Epithelial cell of proximal tubule (primary cell): ENCODE results near the gene ADGRB2. TPM values are rescaled to one million over a fixed set of nuclear protein-coding genes. Genes with fewer than 3 reads are reported as not detected.

Source experiments
- DNase-seq: peaks from one replicate; pipeline ENCODE4 v3.0.0-alpha.2; 2011; ENCODE audit warnings: low read depth
- H3K4me3 ChIP-seq: 2 replicates; pipeline ENCODE4 v1.5.1; 2011; ENCODE audit warnings: low read depth, mild to moderate bottlenecking, low read length
- total RNA-seq: library from RNA; depleted of rRNA; stranded (reverse); fragments of >200 nt; gene quantifications from 2 replicates; pipeline ENCODE4 v1.2.3, GENCODE V29; 2015
- TF ChIP-seq, protein P1 (sequence below): conservative IDR thresholded peaks from 2 replicates; pipeline ENCODE4 v1.5.1; 2012; ENCODE audit warnings: low read depth, mild to moderate bottlenecking, low read length

Gene ADGRB2
- total RNA-seq, 1 donor from 2014 or later, result 1.2 TPM

DNA sequence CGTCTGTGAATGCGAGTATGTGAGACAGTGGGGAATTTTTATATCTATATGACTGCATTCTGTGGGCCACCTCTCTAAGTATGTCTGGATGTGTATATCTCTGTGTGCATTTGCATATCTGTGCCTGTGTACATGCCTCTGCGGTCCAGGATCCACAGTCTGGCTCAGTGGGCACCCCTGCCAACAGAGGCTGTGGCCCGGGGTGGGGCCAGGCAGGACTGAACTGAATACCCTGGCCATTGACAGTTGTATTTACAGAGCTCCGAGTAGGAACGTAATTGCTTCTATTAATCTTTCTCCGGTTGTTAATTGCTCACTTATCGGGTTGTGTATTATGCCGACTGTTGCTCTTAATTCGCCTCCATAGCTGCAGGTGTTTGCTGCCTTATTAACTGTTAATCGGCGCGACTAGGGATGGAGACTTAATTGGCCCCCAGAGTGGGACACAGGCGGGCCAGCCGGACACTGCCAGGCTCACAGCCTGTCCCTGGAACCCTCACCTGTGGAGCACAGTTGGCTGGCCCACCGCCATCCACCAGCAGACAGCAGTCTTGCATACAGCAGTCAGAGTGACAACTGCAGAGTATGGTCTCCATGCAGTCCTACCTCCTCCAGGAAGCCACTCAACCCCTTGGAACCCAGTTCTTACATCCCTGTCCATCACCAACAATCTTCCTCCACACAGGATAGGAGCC is 22.4 kb upstream of the ADGRB2 start:
- TF ChIP-seq, protein P1, sequence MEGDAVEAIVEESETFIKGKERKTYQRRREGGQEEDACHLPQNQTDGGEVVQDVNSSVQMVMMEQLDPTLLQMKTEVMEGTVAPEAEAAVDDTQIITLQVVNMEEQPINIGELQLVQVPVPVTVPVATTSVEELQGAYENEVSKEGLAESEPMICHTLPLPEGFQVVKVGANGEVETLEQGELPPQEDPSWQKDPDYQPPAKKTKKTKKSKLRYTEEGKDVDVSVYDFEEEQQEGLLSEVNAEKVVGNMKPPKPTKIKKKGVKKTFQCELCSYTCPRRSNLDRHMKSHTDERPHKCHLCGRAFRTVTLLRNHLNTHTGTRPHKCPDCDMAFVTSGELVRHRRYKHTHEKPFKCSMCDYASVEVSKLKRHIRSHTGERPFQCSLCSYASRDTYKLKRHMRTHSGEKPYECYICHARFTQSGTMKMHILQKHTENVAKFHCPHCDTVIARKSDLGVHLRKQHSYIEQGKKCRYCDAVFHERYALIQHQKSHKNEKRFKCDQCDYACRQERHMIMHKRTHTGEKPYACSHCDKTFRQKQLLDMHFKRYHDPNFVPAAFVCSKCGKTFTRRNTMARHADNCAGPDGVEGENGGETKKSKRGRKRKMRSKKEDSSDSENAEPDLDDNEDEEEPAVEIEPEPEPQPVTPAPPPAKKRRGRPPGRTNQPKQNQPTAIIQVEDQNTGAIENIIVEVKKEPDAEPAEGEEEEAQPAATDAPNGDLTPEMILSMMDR, result no peak
- no peak for DNase-seq
- no peak overlapping the region for H3K4me3 ChIP-seq

DNA sequence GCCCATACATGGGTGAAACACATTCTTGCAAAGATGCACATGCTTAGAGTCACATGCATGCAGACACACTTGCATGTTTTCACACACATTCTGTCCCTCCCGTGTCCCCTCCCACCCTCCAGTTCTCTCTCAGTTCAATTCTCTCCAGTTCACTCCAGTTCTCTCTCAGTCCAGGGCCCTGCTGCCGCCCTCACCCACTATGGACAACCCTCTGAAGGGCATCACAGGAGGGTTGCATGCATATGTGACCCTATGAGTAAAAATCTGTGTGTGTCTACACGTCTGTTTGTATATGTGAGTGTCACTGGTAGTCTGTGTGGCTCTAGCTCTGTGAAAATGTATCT is 21.8 kb upstream of the ADGRB2 start:
- DNase-seq, result no peak
- TF ChIP-seq, protein P1, result no peak

DNA sequence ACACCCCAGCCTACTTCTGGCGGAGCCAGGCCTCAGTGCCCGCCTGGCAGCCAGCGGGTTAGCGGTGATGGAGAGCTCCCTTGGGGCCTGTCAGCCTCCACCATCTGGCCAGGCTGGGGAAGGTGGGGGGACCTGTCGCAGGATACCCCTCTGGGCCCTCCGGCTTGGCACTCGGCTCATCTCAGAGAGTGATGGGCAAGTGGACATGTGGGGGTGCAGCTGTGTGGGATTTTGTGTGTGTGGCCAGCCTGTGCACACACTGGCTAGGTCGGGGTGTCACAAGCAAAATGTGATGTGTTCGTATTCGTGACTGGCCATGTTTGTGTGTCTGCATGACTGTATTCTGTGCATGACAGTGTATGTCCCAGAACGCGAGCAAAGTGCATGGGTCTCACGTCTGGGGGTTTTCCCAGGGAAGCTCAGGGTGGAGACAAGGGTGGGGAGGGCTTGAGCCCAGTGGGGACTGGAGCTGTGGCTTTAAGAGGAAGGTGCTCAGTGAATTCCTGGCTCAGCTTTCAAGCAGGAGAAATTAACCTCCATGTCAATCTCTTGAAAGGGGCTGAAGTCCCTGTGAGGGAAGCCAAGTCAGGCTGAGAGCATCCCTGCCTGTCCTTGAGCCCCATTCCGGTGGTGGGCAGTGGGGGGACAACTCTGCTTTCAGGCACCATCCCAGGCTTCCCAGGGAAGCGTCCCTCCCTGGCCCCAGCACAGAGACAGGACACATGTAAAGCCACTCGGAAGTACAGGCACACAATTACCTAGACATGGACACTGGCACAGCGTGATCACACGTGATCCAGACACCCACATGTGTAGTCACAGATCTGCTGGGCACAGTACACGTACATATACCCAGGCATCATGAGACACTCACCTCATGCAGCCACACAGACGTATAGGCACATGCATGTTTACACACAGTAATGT is 21.1 kb upstream of the ADGRB2 start:
- TF ChIP-seq, protein P1, result no peak

More for the DNA sequence above, 21.8 kb upstream of the ADGRB2 start:
- no peak overlapping the region for H3K4me3 ChIP-seq

DNA sequence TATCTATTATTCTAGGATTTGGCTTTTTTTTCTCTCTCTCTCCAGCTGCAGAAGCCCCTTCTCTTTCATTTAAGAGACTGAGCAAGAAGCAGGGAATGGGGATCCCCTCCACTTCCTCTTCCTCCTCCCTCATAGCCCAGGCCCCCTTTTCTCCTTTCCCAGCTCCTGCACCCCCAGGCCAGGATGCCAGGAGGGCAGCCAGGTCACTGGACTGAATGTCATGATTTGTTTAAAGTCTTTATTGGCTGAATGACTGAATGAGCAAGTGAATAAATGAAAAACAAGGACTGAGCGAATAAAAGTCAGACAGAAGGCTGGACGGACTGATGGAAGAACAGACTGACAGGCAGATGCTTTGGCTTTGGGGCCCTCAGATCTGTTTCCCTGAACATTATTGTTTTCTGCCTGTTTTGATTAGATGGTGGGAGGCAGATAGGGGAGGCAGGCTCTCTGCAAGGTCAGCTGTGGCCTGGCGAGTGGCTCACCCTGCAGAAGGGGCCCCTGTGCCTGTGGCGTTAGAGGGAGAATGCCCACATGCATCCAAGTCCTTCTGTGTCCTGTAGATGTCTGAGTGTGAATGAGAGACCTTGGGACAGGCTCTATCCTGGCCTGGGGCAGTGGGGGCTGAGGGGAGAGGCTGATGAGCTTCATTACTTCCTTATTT is 20.3 kb upstream of the ADGRB2 start:
- DNase-seq, result no peak
- H3K4me3 ChIP-seq, result no peak overlapping the region
- TF ChIP-seq, protein P1, result no peak

More for the DNA sequence above, 21.1 kb upstream of the ADGRB2 start:
- DNase-seq, result no peak
- H3K4me3 ChIP-seq, result no peak overlapping the region

DNA sequence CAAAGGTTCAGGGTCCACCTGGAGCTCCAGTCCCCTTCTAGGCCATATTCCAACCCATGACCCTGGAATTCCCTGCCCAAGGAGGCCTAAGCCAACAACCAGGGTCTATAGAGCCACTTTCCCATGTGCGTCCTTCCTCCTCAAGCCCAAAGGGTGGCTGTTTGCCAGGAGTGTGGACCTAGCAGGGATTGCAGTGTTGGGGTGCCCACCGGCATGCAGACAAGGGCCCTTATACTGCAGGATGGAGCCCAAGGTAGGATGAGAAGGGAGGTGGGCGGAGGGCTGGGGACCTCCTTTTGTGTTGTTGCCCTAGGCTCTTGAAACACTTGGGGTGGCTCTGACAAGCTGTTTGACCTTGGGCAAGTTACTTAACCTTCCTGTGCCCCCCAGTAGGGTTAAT is 19.7 kb upstream of the ADGRB2 start:
- no peak for DNase-seq
- TF ChIP-seq, protein P1, result no peak
- H3K4me3 ChIP-seq, result no peak overlapping the region

DNA sequence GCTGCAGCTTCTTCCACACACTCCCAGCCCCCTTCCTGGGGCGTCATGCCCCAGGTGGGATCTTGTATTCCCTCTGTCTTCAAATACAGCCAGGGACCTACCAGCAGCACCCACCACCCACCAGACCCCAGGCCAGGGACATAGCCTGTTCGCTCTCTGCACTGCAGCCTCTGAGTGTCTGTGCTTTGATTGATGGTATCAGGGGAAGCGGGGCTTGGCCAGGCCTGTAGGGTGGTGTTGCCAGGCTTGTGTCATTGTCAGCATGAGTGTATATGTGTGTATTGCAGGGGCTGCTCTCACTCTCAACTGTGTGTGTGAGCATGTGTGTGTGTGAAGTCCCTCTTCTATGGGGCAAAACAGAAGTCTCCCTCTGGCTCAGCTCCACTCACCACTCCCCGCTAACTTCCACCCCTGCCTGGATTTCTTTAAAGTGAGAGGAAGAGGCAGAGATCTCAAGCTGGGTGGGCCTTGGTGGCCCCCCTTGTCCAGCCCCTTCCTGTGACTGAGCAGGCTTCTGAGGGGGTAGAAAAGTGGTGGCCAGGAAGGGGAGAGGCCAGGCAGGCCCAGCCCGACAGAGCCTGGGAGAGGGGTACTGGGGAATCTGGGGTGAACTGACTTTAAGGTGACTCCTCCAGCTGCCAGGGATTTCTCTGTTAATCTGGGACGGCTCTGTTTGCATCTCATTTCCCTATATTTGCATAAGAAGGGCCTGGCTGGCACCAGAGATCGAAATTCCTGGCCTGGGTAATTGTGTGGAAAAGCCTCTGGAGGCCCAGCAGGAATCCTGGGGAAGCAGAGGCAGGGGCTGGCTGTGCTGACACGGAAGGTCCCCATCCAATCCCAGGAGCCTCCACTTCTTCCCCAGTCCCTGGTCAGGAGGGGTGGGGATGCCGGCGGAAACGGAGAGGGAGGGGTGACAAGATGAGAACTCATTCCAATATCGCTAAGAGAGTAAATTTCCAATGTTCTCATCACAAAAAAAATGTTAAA is 18.6 kb upstream of the ADGRB2 start:
- TF ChIP-seq, protein P1, result no peak
- no peak for DNase-seq
- no peak overlapping the region for H3K4me3 ChIP-seq
